ENCODE results near the gene PLSCR1.
"Not testable (repeated sequence)": the region's sequence is repeated elsewhere in the genome, so short reads cannot be mapped to it uniquely, and the experiment has no call there.

Gene PLSCR1

GRCh38 chr3:146498002-146498736 lies 46.2 kb downstream of the PLSCR1 start:
- FAIRE-seq: no peak
- DNase-seq (ENCODE audit: insufficient read length, low spot score): no peak
- TF ChIP-seq, protein P1, sequence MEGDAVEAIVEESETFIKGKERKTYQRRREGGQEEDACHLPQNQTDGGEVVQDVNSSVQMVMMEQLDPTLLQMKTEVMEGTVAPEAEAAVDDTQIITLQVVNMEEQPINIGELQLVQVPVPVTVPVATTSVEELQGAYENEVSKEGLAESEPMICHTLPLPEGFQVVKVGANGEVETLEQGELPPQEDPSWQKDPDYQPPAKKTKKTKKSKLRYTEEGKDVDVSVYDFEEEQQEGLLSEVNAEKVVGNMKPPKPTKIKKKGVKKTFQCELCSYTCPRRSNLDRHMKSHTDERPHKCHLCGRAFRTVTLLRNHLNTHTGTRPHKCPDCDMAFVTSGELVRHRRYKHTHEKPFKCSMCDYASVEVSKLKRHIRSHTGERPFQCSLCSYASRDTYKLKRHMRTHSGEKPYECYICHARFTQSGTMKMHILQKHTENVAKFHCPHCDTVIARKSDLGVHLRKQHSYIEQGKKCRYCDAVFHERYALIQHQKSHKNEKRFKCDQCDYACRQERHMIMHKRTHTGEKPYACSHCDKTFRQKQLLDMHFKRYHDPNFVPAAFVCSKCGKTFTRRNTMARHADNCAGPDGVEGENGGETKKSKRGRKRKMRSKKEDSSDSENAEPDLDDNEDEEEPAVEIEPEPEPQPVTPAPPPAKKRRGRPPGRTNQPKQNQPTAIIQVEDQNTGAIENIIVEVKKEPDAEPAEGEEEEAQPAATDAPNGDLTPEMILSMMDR (IDR thresholded peaks at IDR 0.05; ENCODE audit: insufficient read depth, missing control alignments): no peak

- DNase-seq (ENCODE audit: insufficient read length, low spot score); FAIRE-seq: not testable (repeated sequence)
These were observed 47.1 kb downstream of the PLSCR1 start for GRCh38 chr3:146497145-146497843.

- TF ChIP-seq, protein P1 (IDR thresholded peaks at IDR 0.05; ENCODE audit: insufficient read depth, missing control alignments): no peak
- FAIRE-seq (no peak), DNase-seq (ENCODE audit: insufficient read length, low spot score) (no peak)
These were observed 47.7 kb downstream of the PLSCR1 start for GRCh38 chr3:146496726-146497125.

DNA sequence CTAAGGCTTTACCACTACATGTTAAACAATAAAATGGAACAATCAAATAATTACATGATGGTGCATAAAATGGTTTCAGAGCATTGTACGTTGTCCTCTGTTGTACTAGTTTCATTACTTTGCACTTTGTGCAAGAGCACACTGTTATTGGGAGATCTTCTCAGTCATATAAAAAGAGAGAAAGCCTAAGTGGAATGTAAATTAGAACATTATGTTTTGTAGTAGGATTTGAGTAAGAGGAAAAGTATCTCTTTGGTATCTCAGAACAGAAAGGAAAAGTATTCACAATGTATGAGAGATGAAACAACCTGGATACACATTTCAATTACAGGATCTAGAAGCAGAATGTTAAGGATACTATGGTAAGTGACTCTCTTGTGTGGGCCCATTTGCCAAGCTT lies 48.2 kb downstream of the PLSCR1 start:
- FAIRE-seq: no peak
- TF ChIP-seq, protein P1 (IDR thresholded peaks at IDR 0.05; ENCODE audit: insufficient read depth, missing control alignments): no peak
- no peak for DNase-seq (ENCODE audit: insufficient read length, low spot score)

DNA sequence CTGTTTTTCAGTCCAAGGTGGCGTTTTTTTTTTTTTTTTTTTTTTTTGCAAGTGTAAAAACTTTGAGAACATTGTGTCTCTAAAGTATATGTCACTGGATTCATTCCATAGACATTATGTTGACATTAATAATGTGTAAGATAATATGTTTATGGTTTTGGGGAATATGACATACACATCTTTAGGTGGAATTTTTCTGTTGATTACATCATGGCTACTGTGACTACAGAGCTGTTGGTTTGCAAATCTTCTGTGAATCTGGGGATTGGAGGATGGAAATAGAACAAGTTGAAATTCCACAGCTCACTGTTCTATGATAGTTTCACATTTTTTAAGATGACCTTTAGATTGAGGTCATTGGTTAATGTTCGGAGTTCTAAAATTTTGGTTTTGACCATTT lies 50.6 kb downstream of the PLSCR1 start:
- no peak for DNase-seq (ENCODE audit: insufficient read length, low spot score)
- FAIRE-seq: peak; percentile 38
- TF ChIP-seq, protein P1 (IDR thresholded peaks at IDR 0.05; ENCODE audit: insufficient read depth, missing control alignments): no peak

- DNase-seq (ENCODE audit: insufficient read length, low spot score) (no peak), FAIRE-seq (peak; percentile 97)
- TF ChIP-seq, protein P1 (IDR thresholded peaks at IDR 0.05; ENCODE audit: insufficient read depth, missing control alignments): no peak
These were observed 51.2 kb downstream of the PLSCR1 start for GRCh38 chr3:146493221-146493620.

- TF ChIP-seq, protein P1 (IDR thresholded peaks at IDR 0.05; ENCODE audit: insufficient read depth, missing control alignments): no peak
- FAIRE-seq (no peak), DNase-seq (ENCODE audit: insufficient read length, low spot score) (no peak)
These were observed 53.1 kb downstream of the PLSCR1 start for GRCh38 chr3:146491303-146491702.

Measured in D721Med (cell line).